GM20000 (cell line): ENCODE results near the gene CD48.

Experiments
- DNase-seq: peaks from one replicate; pipeline ENCODE4 v3.0.0; 2012; ENCODE audit warnings: low spot score
- CTCF ChIP-seq: IDR thresholded peaks from 2 replicates; pipeline ENCODE4 v1.5.1; 2012; ENCODE audit warnings: mild to moderate bottlenecking, control low read depth; ENCODE audit errors: extremely low read depth, missing control alignments

Gene CD48

GRCh38 chr1:160746836-160747500 lies 35.3 kb upstream of the CD48 start:
- no peak for TF ChIP-seq CTCF
- no peak for DNase-seq

- no peak for DNase-seq
- no peak for TF ChIP-seq CTCF
Observed at GRCh38 chr1:160745551-160745950, 33.9 kb upstream of the CD48 start.

GRCh38 chr1:160744852-160745520 lies 33.4 kb upstream of the CD48 start:
- no peak for DNase-seq
- no peak for TF ChIP-seq CTCF

GRCh38 chr1:160744199-160744851 lies 32.7 kb upstream of the CD48 start:
- TF ChIP-seq CTCF: no peak

GRCh38 chr1:160743266-160743665 lies 31.6 kb upstream of the CD48 start:
- TF ChIP-seq CTCF: no peak

More at GRCh38 chr1:160744199-160744851, 32.7 kb upstream of the CD48 start:
- no peak for DNase-seq

GRCh38 chr1:160742428-160743127 lies 31.0 kb upstream of the CD48 start:
- DNase-seq: no peak
- TF ChIP-seq CTCF: no peak

More at GRCh38 chr1:160743266-160743665, 31.6 kb upstream of the CD48 start:
- no peak for DNase-seq
